Neural progenitor cell (in vitro differentiated cells): ENCODE results near the gene ZNF292. TPM values are rescaled to one million over a fixed set of nuclear protein-coding genes. Genes with fewer than 3 reads are reported as not detected.

Source experiments
- DNase-seq: peaks from one replicate; pipeline ENCODE4 v3.0.0-alpha.2; 2016; ENCODE audit warnings: low spot score
- H2AFZ ChIP-seq: fragments of 200-600 bp; sonication (generic); replicated peaks from 2 replicates; pipeline ENCODE4 v1.6.1; 2016; ENCODE audit warnings: antibody characterized with exemption
- H3F3A ChIP-seq: fragments of 200-600 bp; sonication (generic); 2 replicates; pipeline ENCODE4 v1.6.1; 2016; ENCODE audit warnings: antibody characterized with exemption, low read depth
- H3K27ac ChIP-seq: fragments of 200-600 bp; sonication (generic); 2 replicates; pipeline ENCODE4 v1.5.1; 2016; ENCODE audit warnings: mild to moderate bottlenecking
- H3K27me3 ChIP-seq: fragments of 200-600 bp; sonication (generic); 2 replicates; pipeline ENCODE4 v1.6.1; 2016; ENCODE audit warnings: mild to moderate bottlenecking, moderate library complexity
- H3K36me3 ChIP-seq: fragments of 200-600 bp; sonication (generic); 2 replicates; pipeline ENCODE4 v1.5.1; 2016
- H3K4me1 ChIP-seq: fragments of 200-600 bp; sonication (generic); 2 replicates; pipeline ENCODE4 v1.6.1; 2016; ENCODE audit warnings: mixed run types
- H3K4me2 ChIP-seq: fragments of 200-600 bp; sonication (generic); 2 replicates; pipeline ENCODE4 v1.6.1; 2016
- H3K4me3 ChIP-seq: fragments of 200-600 bp; sonication (generic); 2 replicates; pipeline ENCODE4 v1.5.1; 2016
- H3K79me2 ChIP-seq: fragments of 200-600 bp; sonication (generic); 2 replicates; pipeline ENCODE4 v1.6.1; 2016; ENCODE audit warnings: low read depth
- H3K9ac ChIP-seq: fragments of 200-600 bp; sonication (generic); 2 replicates; pipeline ENCODE4 v1.6.1; 2016
- H3K9me3 ChIP-seq: fragments of 200-600 bp; sonication (generic); 2 replicates; pipeline ENCODE4 v1.5.1; 2016; ENCODE audit warnings: low read depth
- H4K20me1 ChIP-seq: fragments of 200-600 bp; sonication (generic); 2 replicates; pipeline ENCODE4 v1.6.1; 2016; ENCODE audit warnings: low read depth
- H3K27ac Mint-ChIP-seq: 3 replicates; pipeline ENCODE4 v1.8.0; 2021; ENCODE audit warnings: mixed read lengths
- H3K27me3 Mint-ChIP-seq: 2 replicates; pipeline ENCODE4 v1.8.0; 2022; ENCODE audit warnings: low read depth, mild to moderate bottlenecking, inconsistent platforms, moderate library complexity, mixed read lengths; ENCODE audit not compliant: insufficient read depth
- H3K36me3 Mint-ChIP-seq: 3 replicates; pipeline ENCODE4 v1.8.0; 2021; ENCODE audit warnings: mixed read lengths
- H3K4me1 Mint-ChIP-seq: 3 replicates; pipeline ENCODE4 v1.8.0; 2021; ENCODE audit warnings: mixed read lengths
- H3K4me3 Mint-ChIP-seq: 3 replicates; pipeline ENCODE4 v1.8.0; 2021; ENCODE audit warnings: mild to moderate bottlenecking, moderate library complexity, mixed read lengths
- H3K9me3 Mint-ChIP-seq: 3 replicates; pipeline ENCODE4 v1.8.0; 2020; ENCODE audit warnings: mixed read lengths
- EZH2 ChIP-seq: fragments of 200-600 bp; sonication (generic); IDR thresholded peaks from 2 replicates; pipeline ENCODE4 v1.6.1; 2017; ENCODE audit warnings: antibody characterized with exemption, mild to moderate bottlenecking, moderate library complexity
- EZH2phosphoT487 ChIP-seq: fragments of 200-600 bp; sonication (generic); IDR thresholded peaks from 2 replicates; pipeline ENCODE4 v1.6.1; 2017; ENCODE audit warnings: antibody characterized with exemption
- total RNA-seq: library from RNA; depleted of rRNA; stranded (reverse); fragments of >200 nt; gene quantifications from 2 replicates; pipeline ENCODE4 v1.2.3, GENCODE V29; 2015; ENCODE audit warnings: low replicate concordance
- TF ChIP-seq, protein P1 (sequence below): fragments of 200-600 bp; sonication (generic); IDR thresholded peaks from 2 replicates; pipeline ENCODE4 v1.5.1; 2017; ENCODE audit warnings: antibody characterized with exemption, mild to moderate bottlenecking

Gene ZNF292
- total RNA-seq, 1 donor from 2014 or later, result 66.8 TPM

DNA sequence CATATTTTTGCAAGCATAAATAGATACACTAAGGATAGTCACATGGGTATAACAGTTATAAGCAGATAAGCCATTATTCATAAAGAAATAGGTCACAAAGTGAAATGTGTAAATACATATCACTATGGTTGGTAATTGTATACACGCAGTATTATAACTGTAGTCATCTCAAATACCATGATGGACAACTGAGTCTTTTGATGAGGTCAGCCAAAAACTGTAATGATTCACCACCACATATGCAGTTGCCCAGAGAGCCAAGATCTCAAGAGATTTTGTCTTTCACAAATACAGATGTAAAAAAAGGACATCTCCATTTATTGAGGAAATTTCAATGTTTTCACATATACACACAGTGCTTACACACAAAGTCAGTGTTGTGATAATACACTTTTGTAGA, 28.3 kb downstream of the ZNF292 start:
- H3K9me3 Mint-ChIP-seq, result no peaks in the 10 kb centered on the region
- Histone ChIP-seq H4K20me1 (peaks cover 97% of the 10 kb centered on the region), H3K9ac (no peak overlapping the region), H3F3A (peaks cover 9% of the 10 kb centered on the region), H2AFZ (no peak overlapping the region), H3K36me3 (no peaks in the 10 kb centered on the region), H3K27me3 (no peaks in the 10 kb centered on the region), H3K27ac (no peak overlapping the region), H3K79me2 (peaks cover 100% of the 10 kb centered on the region), H3K4me1 (peaks cover 47% of the 10 kb centered on the region), H3K4me2 (no peak overlapping the region), H3K4me3 (no peak overlapping the region), H3K9me3 (no peaks in the 10 kb centered on the region)
- no peak for DNase-seq
- H3K27ac Mint-ChIP-seq, result no peak overlapping the region
- H3K36me3 Mint-ChIP-seq, result peaks cover 30% of the 10 kb centered on the region
- no peak overlapping the region for H3K4me3 Mint-ChIP-seq
- H3K4me1 Mint-ChIP-seq, result peaks cover 10% of the 10 kb centered on the region
- no peak for TF ChIP-seq EZH2
- TF ChIP-seq, protein P1, sequence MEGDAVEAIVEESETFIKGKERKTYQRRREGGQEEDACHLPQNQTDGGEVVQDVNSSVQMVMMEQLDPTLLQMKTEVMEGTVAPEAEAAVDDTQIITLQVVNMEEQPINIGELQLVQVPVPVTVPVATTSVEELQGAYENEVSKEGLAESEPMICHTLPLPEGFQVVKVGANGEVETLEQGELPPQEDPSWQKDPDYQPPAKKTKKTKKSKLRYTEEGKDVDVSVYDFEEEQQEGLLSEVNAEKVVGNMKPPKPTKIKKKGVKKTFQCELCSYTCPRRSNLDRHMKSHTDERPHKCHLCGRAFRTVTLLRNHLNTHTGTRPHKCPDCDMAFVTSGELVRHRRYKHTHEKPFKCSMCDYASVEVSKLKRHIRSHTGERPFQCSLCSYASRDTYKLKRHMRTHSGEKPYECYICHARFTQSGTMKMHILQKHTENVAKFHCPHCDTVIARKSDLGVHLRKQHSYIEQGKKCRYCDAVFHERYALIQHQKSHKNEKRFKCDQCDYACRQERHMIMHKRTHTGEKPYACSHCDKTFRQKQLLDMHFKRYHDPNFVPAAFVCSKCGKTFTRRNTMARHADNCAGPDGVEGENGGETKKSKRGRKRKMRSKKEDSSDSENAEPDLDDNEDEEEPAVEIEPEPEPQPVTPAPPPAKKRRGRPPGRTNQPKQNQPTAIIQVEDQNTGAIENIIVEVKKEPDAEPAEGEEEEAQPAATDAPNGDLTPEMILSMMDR, result no peak
- TF ChIP-seq EZH2phosphoT487, result no peak
- H3K27me3 Mint-ChIP-seq, result peaks cover 2% of the 10 kb centered on the region

DNA sequence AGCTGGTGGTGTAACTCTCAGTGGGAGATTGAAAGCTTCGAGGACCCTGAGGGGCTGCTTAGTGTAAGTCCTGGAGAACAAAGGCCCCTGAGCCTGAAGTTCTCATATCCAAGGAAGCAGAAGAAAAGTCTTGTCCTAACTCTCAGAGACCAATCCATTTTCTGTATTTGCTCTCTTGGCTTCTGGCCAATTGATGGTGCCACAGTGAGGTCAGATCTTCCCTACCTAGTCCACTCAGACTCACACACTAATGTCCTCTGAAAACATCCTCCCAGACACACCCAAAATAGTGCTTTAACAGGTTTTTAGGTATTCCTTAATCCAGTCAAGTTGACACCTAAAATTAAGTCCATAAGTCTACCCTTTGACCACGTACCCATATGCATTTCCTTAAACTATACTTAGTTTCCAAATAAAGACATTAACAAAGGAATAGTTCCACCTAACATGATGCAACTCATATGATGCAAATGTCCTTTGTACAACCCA, 29.4 kb downstream of the ZNF292 start:
- Histone ChIP-seq H3K9ac (no peak overlapping the region), H3K4me3 (no peak overlapping the region), H2AFZ (no peak overlapping the region), H3K27ac (no peak overlapping the region), H3K79me2 (peaks cover 100% of the 10 kb centered on the region), H4K20me1 (peaks cover 92% of the 10 kb centered on the region), H3K4me1 (peaks cover 37% of the 10 kb centered on the region), H3K36me3 (no peaks in the 10 kb centered on the region), H3K27me3 (no peaks in the 10 kb centered on the region), H3K9me3 (no peaks in the 10 kb centered on the region), H3F3A (peaks cover 5% of the 10 kb centered on the region), H3K4me2 (no peak overlapping the region)
- peaks cover 2% of the 10 kb centered on the region for H3K27me3 Mint-ChIP-seq
- DNase-seq, result no peak
- no peak overlapping the region for H3K27ac Mint-ChIP-seq
- peaks cover 27% of the 10 kb centered on the region for H3K36me3 Mint-ChIP-seq
- H3K4me1 Mint-ChIP-seq, result peaks cover 7% of the 10 kb centered on the region
- H3K4me3 Mint-ChIP-seq, result no peak overlapping the region
- H3K9me3 Mint-ChIP-seq, result no peaks in the 10 kb centered on the region
- TF ChIP-seq EZH2 (no peak), EZH2phosphoT487 (no peak)
- TF ChIP-seq, protein P1, result no peak

DNA sequence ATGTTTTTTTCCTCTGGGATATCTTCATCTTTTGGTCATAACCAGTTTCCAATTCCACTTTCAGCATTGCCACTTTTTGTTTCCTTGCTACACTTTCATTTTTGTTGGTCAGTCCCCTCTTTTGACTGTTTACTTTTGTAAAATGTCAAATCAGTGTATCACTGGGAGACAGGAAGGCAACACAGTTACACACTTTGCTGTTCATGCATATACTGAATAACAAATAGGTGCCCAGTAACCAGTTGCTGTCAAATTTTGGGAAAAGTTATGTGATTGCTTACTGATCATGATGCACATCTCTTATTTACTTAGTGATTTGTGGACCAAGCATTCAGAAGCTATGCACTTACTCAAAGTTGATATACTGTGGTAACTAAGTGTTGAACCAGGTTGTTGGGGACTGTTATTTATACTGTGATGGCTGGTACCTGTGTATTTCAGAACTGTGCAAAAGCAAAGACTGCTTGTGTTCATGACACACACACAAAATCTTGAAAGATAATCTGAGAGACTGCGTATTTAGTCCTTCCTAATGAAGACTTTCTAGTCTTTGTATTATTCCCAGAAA, 41.0 kb downstream of the ZNF292 start:
- no peak overlapping the region for H3K4me2 ChIP-seq
- H4K20me1 ChIP-seq, result peaks cover 91% of the 10 kb centered on the region
- no peak overlapping the region for H3K4me3 ChIP-seq
- no peak overlapping the region for H3K27ac Mint-ChIP-seq
- H3K4me1 ChIP-seq, result peaks cover 10% of the 10 kb centered on the region
- H3K27me3 Mint-ChIP-seq, result no peaks in the 10 kb centered on the region
- H3K4me1 Mint-ChIP-seq, result peaks cover 6% of the 10 kb centered on the region
- H3K27ac ChIP-seq, result no peak overlapping the region
- H3K9ac ChIP-seq, result no peak overlapping the region
- no peak overlapping the region for H2AFZ ChIP-seq
- DNase-seq, result no peak
- no peaks in the 10 kb centered on the region for H3K9me3 Mint-ChIP-seq
- H3K4me3 Mint-ChIP-seq, result no peak overlapping the region
- H3F3A ChIP-seq, result no peaks in the 10 kb centered on the region
- no peaks in the 10 kb centered on the region for H3K36me3 ChIP-seq
- TF ChIP-seq EZH2phosphoT487, result no peak
- TF ChIP-seq, protein P1, result no peak
- no peak for TF ChIP-seq EZH2
- H3K36me3 Mint-ChIP-seq, result peaks cover 24% of the 10 kb centered on the region
- H3K79me2 ChIP-seq, result peaks cover 100% of the 10 kb centered on the region
- H3K9me3 ChIP-seq, result no peaks in the 10 kb centered on the region
- H3K27me3 ChIP-seq, result no peaks in the 10 kb centered on the region
